MM.1S (cell line): ENCODE measurements around the gene MAS1L.

Experiments
- EZH2phosphoT487 ChIP-seq: fragments of 300-600 bp; sonication (generic); IDR thresholded peaks from 2 replicates; pipeline ENCODE4 v1.6.1; 2018; ENCODE audit warnings: antibody characterized with exemption, low read length
- TF ChIP-seq, protein P1 (sequence below): fragments of 300-600 bp; sonication (generic); IDR thresholded peaks from 2 replicates; pipeline ENCODE4 v1.5.1; 2016; ENCODE audit warnings: antibody characterized with exemption, low read length, mixed read lengths

DNA sequence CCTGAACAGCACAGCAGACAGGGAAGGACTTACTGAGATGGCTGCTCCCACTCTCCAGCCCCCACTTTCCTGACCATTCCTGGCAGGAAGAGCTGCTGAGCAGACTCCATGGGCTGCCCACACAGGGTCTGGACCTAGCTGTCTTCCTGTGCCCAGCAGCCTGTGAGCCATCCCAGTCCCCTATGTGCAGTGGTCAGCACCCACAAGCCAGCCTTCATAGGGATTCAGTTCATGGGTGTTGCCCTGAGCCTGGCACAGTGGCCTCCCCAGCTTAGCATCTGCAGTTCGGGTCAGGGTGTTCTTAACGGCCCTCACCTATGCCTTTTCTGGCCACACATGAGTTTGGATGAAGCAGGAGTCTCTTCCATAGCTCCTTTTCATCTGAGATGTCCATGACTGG, 39.8 kb upstream of the MAS1L start:
- TF ChIP-seq, protein P1, sequence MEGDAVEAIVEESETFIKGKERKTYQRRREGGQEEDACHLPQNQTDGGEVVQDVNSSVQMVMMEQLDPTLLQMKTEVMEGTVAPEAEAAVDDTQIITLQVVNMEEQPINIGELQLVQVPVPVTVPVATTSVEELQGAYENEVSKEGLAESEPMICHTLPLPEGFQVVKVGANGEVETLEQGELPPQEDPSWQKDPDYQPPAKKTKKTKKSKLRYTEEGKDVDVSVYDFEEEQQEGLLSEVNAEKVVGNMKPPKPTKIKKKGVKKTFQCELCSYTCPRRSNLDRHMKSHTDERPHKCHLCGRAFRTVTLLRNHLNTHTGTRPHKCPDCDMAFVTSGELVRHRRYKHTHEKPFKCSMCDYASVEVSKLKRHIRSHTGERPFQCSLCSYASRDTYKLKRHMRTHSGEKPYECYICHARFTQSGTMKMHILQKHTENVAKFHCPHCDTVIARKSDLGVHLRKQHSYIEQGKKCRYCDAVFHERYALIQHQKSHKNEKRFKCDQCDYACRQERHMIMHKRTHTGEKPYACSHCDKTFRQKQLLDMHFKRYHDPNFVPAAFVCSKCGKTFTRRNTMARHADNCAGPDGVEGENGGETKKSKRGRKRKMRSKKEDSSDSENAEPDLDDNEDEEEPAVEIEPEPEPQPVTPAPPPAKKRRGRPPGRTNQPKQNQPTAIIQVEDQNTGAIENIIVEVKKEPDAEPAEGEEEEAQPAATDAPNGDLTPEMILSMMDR = no peak
- no peak for TF ChIP-seq EZH2phosphoT487
